NT2/D1 (cell line): ENCODE data around the gene IPO5.

Source experiments
- SUZ12 ChIP-seq: IDR thresholded peaks from 2 replicates; pipeline ENCODE4 v1.6.1; 2011; ENCODE audit not compliant: insufficient read length, insufficient read depth; ENCODE audit errors: extremely low read depth
- YY1 ChIP-seq: IDR thresholded peaks from 2 replicates; pipeline ENCODE4 v1.6.1; 2011; ENCODE audit not compliant: insufficient read length, insufficient read depth
- ZNF274 ChIP-seq: IDR thresholded peaks from 2 replicates; pipeline ENCODE4 v1.6.1; 2011; ENCODE audit warnings: mild to moderate bottlenecking, low read depth, low read length

DNA sequence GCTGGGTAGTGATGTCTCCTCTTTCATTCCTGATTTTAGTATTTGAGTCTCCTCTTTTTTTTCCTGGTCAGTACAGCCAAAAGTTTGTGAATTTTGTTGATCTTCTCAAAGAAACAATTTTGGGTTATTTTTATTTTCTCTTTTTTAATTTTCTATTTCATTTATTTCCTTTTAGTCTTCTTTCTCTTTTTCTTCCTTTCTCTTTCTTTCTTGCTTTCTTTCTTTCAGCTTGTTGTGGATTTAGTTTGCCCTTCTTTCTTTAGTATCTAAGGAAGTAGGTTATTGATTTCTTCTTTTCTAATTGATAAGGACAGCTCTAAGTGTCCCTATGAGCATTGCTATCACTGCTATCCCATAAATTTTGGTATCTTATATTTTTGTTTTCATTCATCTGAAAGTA is 13.8 kb downstream of the IPO5 start:
- TF ChIP-seq YY1 (no peak), ZNF274 (no peak), SUZ12 (no peak)
